ENCODE measurements around the gene NCOA5.

Gene NCOA5

DNA sequence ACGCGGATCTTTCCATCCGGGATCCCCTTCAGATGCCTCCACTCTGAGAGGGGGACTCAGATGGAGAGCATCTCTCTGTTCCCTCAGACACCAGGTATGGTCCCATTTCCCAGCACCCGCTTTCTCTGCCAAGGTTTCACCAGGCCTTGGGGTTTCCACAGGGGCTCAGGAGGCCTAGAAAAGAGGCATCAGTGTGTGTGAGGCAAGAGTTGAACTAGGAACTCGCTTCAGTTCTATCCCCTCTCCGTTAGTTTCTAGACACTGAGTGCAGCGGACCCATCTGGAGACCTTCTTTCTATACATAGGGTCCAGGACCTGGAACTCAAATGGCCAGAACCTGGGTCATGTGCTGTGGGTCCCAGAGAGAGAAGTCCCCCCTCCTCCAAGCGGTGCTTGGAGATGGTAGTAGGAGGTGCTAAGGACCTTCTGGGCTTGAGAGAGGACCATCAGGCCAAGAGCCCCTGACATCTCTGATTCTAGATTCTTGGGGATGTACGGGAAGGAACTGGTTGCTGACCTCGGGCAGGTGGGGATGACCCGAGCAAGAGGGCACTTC lies 58.7 kb downstream of the NCOA5 start:
- no peak for DNase-seq (ENCODE audit: low spot score)
- no peak overlapping the region for H3K4me3 ChIP-seq
- TF ChIP-seq, protein P1, sequence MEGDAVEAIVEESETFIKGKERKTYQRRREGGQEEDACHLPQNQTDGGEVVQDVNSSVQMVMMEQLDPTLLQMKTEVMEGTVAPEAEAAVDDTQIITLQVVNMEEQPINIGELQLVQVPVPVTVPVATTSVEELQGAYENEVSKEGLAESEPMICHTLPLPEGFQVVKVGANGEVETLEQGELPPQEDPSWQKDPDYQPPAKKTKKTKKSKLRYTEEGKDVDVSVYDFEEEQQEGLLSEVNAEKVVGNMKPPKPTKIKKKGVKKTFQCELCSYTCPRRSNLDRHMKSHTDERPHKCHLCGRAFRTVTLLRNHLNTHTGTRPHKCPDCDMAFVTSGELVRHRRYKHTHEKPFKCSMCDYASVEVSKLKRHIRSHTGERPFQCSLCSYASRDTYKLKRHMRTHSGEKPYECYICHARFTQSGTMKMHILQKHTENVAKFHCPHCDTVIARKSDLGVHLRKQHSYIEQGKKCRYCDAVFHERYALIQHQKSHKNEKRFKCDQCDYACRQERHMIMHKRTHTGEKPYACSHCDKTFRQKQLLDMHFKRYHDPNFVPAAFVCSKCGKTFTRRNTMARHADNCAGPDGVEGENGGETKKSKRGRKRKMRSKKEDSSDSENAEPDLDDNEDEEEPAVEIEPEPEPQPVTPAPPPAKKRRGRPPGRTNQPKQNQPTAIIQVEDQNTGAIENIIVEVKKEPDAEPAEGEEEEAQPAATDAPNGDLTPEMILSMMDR (IDR thresholded peaks at IDR 0.05): no peak
- H3K27ac ChIP-seq: no peak overlapping the region

DNA sequence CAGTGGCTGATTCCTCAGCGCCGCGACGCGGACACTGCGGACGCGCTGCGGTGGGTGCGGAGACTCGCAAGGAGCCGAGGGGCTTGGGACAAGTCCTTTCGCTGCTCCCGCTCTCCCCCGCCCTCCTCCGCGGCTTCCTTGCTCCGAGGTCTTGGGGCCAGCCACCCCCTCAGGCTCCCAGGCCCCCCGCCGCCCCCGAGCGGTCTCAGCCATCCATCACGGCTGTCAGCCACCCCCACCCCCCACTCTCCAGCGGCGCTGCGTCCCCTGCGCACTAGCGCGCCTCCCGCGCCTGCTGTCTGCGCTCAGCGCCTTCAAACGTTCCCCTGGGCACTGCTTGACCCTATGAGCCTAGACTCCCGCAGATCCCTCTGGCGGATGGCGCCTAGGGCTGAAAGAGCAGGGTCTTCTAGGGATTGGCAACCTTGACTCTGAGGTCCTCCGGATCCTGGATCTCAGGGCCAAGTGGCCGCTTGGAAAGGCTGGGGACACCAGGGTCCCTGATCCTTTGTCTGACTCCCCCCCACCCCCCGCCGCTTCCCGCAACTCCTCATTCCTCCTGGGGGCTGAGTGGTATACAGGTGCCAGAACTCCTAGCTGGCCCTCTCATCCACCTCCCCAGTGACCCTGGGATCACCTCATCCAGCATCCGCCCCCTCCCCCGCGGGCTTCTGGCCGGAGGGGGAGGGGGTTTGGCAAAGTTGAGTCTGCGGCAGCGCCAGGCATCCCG lies 59.3 kb downstream of the NCOA5 start:
- no peak for DNase-seq (ENCODE audit: low spot score)
- no peak overlapping the region for H3K4me3 ChIP-seq
- no peak overlapping the region for H3K27ac ChIP-seq
- TF ChIP-seq, protein P1 (IDR thresholded peaks at IDR 0.05): no peak

DNA sequence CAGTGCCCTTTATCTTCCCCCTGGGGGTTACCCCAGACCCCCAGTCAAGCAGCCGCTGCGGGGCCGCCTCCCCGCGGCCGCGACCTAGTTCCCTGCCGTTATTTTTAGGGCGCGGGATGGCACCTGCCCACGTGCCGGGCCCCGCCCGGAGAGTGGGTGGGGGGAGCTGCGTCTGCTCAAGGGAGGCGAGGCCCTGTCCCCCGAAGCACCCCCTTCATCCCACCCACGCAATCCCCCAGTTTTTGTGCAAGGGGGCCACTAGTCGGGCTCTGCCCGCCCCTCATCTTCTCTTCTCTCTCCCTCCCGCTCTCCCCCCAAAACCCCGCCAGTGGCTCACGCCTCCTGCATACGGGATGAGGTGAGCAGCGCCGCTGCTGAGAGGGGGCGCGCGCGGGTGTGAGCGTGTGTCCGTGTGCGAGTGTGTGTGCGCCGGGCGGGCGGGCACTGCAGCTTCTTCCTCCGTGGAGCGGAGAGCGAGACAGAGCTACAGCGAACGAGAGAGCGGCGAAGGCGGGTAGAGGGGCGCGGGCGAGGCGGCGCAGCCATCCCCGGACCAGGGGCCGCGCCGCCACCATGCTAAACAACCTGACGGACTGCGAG lies 60.9 kb downstream of the NCOA5 start, which contains the start of gene SLC12A5:
Gene SLC12A5, plus strand, starts transcription at position 444 of the 600 bp plus-strand sequence. Its CDS starts 130 bp downstream, at position 574.
- TF ChIP-seq, protein P1 (IDR thresholded peaks at IDR 0.05): no peak
- Histone ChIP-seq H3K27ac (no peak within 1 kb of the TSS), H3K4me3 (no peak within 1 kb of the TSS)
- DNase-seq (ENCODE audit: low spot score): no peak

DNA sequence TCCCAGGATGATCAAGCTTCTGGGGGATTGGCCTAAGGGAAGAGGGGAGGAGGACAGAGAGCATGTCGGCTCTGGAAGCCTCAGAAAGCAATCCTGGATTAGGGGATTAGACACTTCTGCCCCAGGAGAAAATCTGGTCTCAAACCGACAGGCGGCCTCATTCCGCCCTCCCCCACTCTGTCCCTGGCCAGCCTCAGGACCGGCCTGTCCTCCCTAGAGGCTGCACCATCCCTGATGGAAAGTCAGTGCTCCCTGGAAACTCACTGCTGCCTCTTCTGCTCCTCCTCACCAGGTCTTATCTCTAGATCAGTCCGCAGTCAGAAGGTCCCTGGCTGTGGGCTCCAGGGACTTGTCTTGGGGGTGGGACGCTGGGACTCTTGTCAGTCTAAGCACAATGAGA lies 61.7 kb downstream of the NCOA5 start:
- no peak overlapping the region for H3K4me3 ChIP-seq
- H3K27ac ChIP-seq: no peak overlapping the region
- TF ChIP-seq, protein P1 (IDR thresholded peaks at IDR 0.05): no peak
- no peak for DNase-seq (ENCODE audit: low spot score)

DNA sequence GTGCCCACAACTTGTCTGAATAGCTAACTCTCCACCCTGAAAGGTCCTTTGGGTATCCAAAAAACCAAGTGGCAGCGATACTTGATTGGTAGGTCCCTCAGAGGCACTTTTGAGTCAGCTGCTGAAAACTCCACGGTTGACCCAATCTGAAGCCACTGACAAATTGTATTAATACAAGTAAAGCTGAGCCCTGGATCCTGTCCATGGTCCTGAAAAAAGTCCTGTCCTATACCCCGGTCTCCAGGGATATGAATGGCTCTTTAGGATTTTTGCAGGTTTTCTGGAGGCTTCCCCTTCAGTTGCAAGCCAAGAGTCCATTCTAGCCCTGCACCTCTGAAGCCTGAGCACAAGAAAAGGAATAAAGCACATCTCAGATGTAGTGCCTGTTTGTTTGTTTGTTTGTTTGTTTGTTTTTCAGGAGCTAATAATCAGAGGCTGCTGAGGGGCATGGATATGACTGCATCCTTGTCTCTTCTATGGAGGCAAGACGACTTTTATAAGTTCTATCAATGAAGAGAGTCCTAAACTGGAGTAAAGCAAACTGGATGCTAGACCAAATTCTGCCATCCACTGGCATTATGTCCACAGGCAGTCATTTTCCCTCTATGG lies 62.4 kb downstream of the NCOA5 start:
- TF ChIP-seq, protein P1 (IDR thresholded peaks at IDR 0.05): no peak
- DNase-seq (ENCODE audit: low spot score): no peak
- no peak overlapping the region for H3K27ac ChIP-seq
- H3K4me3 ChIP-seq: no peak overlapping the region

DNA sequence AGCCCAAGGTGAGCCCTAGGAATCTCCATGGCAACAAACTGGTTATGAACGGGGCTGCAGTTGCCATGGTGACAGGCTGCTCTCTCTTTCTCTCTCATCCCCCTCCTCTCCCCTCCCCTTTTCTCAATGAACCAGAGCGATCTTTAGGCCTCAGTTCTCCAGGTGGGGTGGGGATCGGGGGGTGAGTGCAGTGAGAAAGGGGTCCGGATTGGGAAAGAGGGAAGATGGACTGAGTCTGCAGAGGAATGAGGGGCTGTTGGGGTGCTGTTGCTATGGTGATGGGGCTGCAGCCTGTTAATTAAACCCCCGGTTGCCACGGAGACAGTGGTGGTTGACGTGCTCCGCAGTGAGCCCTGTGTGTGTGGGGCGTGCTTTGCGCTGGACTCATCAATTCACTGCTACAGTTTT lies 64.4 kb downstream of the NCOA5 start:
- DNase-seq (ENCODE audit: low spot score): no peak
- Histone ChIP-seq H3K27ac (no peak overlapping the region), H3K4me3 (no peak overlapping the region)
- TF ChIP-seq, protein P1 (IDR thresholded peaks at IDR 0.05): no peak

Measured in coronary artery (tissue), 2 donors.